HepG2 (cell line): ENCODE results near the gene CCDC192.

ENCODE experiments used
- ATRX ChIP-seq: sonication (generic); formaldehyde crosslinking; IDR thresholded peaks from 2 replicates; pipeline ENCODE4 v1.4.0; 2020; ENCODE audit warnings: missing genetic modification reagents, borderline replicate concordance
- CTCF ChIP-seq: sonication (generic); formaldehyde crosslinking; IDR thresholded peaks from 2 replicates; pipeline ENCODE4 v1.5.0; 2020; ENCODE audit warnings: mild to moderate bottlenecking, missing genetic modification reagents, moderate library complexity
- E2F1 ChIP-seq: sonication (generic); formaldehyde crosslinking; IDR thresholded peaks from 2 replicates; pipeline ENCODE4 v1.5.0; 2020; ENCODE audit warnings: missing genetic modification reagents
- GABPA ChIP-seq, 2 experiments: IDR thresholded peaks; 2 replicates each; pipeline ENCODE4 v1.6.1; 2011 to 2016; ENCODE audit warnings: low read depth in 2 of 2, low read length in 1 of 2, missing biosample characterization in 1 of 2, missing genetic modification characterization in 1 of 2
- GTF2F1 ChIP-seq: fragments of 150-350 bp; IDR thresholded peaks from 2 replicates; pipeline ENCODE4 v1.6.1; 2014; ENCODE audit warnings: low read length
- PLSCR1 ChIP-seq: sonication (generic); formaldehyde crosslinking; IDR thresholded peaks from 2 replicates; pipeline ENCODE4 v1.5.0; 2020; ENCODE audit warnings: missing genetic modification reagents, mild to moderate bottlenecking, borderline replicate concordance
- SIN3A ChIP-seq: IDR thresholded peaks from 2 replicates; pipeline ENCODE4 v1.6.1; 2011; ENCODE audit warnings: low read depth, mild to moderate bottlenecking, control low read depth, low read length, borderline replicate concordance
- SP2 ChIP-seq: sonication (generic); formaldehyde crosslinking; IDR thresholded peaks from 2 replicates; pipeline ENCODE4 v1.5.1; 2020; ENCODE audit warnings: mild to moderate bottlenecking, missing genetic modification reagents
- STAG1 ChIP-seq: sonication (generic); formaldehyde crosslinking; IDR thresholded peaks from 2 replicates; pipeline ENCODE4 v1.4.0; 2020; ENCODE audit warnings: missing genetic modification reagents
- YY1 ChIP-seq: IDR thresholded peaks from 2 replicates; pipeline ENCODE4 v1.6.1; 2011; ENCODE audit warnings: low read length, low read depth, moderate library complexity, mild to moderate bottlenecking; ENCODE audit not compliant: insufficient read depth, insufficient replicate concordance
- ZNF597 ChIP-seq: sonication (generic); formaldehyde crosslinking; IDR thresholded peaks from 2 replicates; pipeline ENCODE4 v1.5.0; 2020; ENCODE audit warnings: missing genetic modification reagents
- ZSCAN25 ChIP-seq: sonication (generic); formaldehyde crosslinking; IDR thresholded peaks from 2 replicates; pipeline ENCODE4 v1.8.0; 2022; ENCODE audit warnings: mild to moderate bottlenecking, missing genetic modification reagents
- ZSCAN30 ChIP-seq: sonication (generic); formaldehyde crosslinking; IDR thresholded peaks from 2 replicates; pipeline ENCODE4 v1.5.0; 2020; ENCODE audit warnings: mild to moderate bottlenecking, missing genetic modification reagents

GRCh38 chr5:127940854-127941253 lies 237.7 kb downstream of the CCDC192 start:
- no peak for TF ChIP-seq CTCF (CRISPR knock-in tag)
- no peak for TF ChIP-seq ZNF597
- no peak for TF ChIP-seq E2F1 (CRISPR knock-in tag)
- TF ChIP-seq PLSCR1 (CRISPR knock-in tag): no peak
- no peak for TF ChIP-seq ZSCAN25 (CRISPR knock-in tag)
- no peak for TF ChIP-seq ATRX (CRISPR knock-in tag)
- TF ChIP-seq GTF2F1: no peak
- no peak for TF ChIP-seq SIN3A
- TF ChIP-seq GABPA (IDR thresholded peaks at IDR 0.05; ENCODE audit: low read depth, low read length): no peak
- no peak for TF ChIP-seq GABPA (CRISPR knock-in tag; IDR thresholded peaks at IDR 0.05; ENCODE audit: low read depth)
- TF ChIP-seq STAG1 (CRISPR knock-in tag): no peak
- no peak for TF ChIP-seq ZSCAN30 (CRISPR knock-in tag)
- TF ChIP-seq YY1: no peak
- TF ChIP-seq SP2 (CRISPR knock-in tag): no peak
